HAP-1 (cell line): ENCODE data around the gene CYB561D1.

Experiments
- DNase-seq, 2 experiments: peaks; one replicate each; pipeline ENCODE4 v3.0.0-alpha.2; 2016 to 2020; ENCODE audit warnings: low spot score in 2 of 2
- H3K27me3 ChIP-seq: fragments of 250-450 bp; sonication (Bioruptor Pico); 2 replicates; pipeline ENCODE4 v1.5.1; 2020; ENCODE audit warnings: low read depth, mild to moderate bottlenecking, moderate library complexity
- H3K36me3 ChIP-seq: fragments of 250-450 bp; sonication (Bioruptor Pico); replicated peaks from 2 replicates; pipeline ENCODE4 v1.5.1; 2020; ENCODE audit warnings: mild to moderate bottlenecking
- H3K4me1 ChIP-seq: fragments of 250-450 bp; sonication (Bioruptor Pico); 2 replicates; pipeline ENCODE4 v1.5.1; 2020; ENCODE audit warnings: mild to moderate bottlenecking
- H3K4me3 ChIP-seq: fragments of 250-450 bp; sonication (Bioruptor Pico); 2 replicates; pipeline ENCODE4 v1.5.1; 2020; ENCODE audit warnings: mild to moderate bottlenecking, moderate library complexity
- H3K9me3 ChIP-seq: fragments of 250-450 bp; sonication (Bioruptor Pico); 2 replicates; pipeline ENCODE4 v1.5.1; 2020; ENCODE audit warnings: mild to moderate bottlenecking, moderate library complexity
- in situ Hi-C: fragments of 300-500 bp; cut with MboI; formaldehyde crosslinking; loops from 3 replicates; pipeline ENCODE4 v1.14.3; 2020; ENCODE audit warnings: low sequenced_read_pairs, inconsistent platforms, mixed read lengths

Gene CYB561D1

GRCh38 chr1:109516872-109517271 lies 23.0 kb downstream of the CYB561D1 start:
- H3K4me3 ChIP-seq: no peak overlapping the region
- no peaks in the 10 kb centered on the region for H3K4me1 ChIP-seq
- DNase-seq: no peak
- H3K27me3 ChIP-seq: 0 out of 2 replicates have a peak, but pooled peaks cover 2% of the 10 kb centered on the region
- in situ Hi-C loops: no loop called here
- no peaks in the 10 kb centered on the region for H3K36me3 ChIP-seq
- H3K9me3 ChIP-seq: no peaks in the 10 kb centered on the region

GRCh38 chr1:109517337-109517736 lies 23.4 kb downstream of the CYB561D1 start:
- in situ Hi-C loops: no loop called here
- no peak for DNase-seq
- 0 out of 2 replicates have a peak, but pooled peaks cover 2% of the 10 kb centered on the region for H3K27me3 ChIP-seq
- no peaks in the 10 kb centered on the region for H3K4me1 ChIP-seq
- no peaks in the 10 kb centered on the region for H3K36me3 ChIP-seq
- H3K9me3 ChIP-seq: no peaks in the 10 kb centered on the region
- H3K4me3 ChIP-seq: no peak overlapping the region

- Histone ChIP-seq H3K36me3 (no peaks in the 10 kb centered on the region), H3K9me3 (no peaks in the 10 kb centered on the region), H3K27me3 (no peaks in the 10 kb centered on the region), H3K4me3 (no peak overlapping the region), H3K4me1 (no peaks in the 10 kb centered on the region)
- in situ Hi-C loops: no loop called here
- DNase-seq: no peak
Observed at GRCh38 chr1:109521002-109521951, 27.4 kb downstream of the CYB561D1 start.

DNA sequence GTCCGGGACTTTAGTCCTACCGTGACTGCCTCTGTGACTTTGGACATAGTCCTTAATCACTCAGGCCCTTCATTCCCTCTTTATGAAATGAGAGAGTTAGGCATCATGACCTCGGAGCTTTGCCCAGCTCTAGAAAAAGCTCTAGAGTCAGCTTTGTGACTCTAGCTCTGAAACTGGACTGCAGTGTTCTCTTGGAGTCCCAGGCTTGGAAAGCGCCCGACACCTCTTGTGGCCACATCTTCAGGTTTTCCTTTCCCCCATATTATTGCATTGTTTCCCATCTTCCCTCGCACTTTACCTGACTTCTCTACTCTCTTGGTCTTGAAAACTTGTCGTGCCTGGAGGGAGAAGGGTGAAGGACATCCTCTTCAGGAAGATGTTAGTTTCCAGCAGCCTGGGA lies 28.1 kb downstream of the CYB561D1 start:
- H3K4me3 ChIP-seq: no peak overlapping the region
- 0 out of 2 replicates have a peak, but pooled peaks cover 3% of the 10 kb centered on the region for H3K27me3 ChIP-seq
- DNase-seq: no peak
- H3K4me1 ChIP-seq: no peaks in the 10 kb centered on the region
- H3K9me3 ChIP-seq: no peaks in the 10 kb centered on the region
- no peaks in the 10 kb centered on the region for H3K36me3 ChIP-seq
- in situ Hi-C loops: no loop called here

DNA sequence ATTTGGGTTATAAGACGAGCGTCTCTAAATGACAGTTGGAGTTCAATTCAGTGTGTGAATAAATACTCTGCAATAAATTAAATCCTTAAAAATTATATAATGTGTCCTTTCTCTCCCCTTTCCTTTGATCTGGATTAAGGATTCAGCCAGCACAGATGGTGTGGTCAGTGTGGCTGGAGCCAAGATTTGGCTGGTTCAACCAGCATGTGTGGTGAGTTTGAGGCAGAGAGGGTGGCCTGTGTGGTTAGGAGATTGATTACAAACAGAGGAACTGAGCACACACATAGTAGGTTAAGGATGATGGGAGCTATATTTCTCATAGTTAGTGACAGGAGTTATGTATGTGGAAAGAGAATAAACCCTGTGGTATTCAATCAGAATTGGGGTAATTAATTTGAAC lies 29.8 kb downstream of the CYB561D1 start:
- Histone ChIP-seq H3K4me1 (no peaks in the 10 kb centered on the region), H3K9me3 (no peaks in the 10 kb centered on the region), H3K27me3 (0 out of 2 replicates have a peak, but pooled peaks cover 3% of the 10 kb centered on the region), H3K36me3 (no peaks in the 10 kb centered on the region), H3K4me3 (no peak overlapping the region)
- in situ Hi-C loops: no loop called here
- no peak for DNase-seq

GRCh38 chr1:109527098-109527811 lies 33.4 kb downstream of the CYB561D1 start:
- no peaks in the 10 kb centered on the region for H3K9me3 ChIP-seq
- peaks cover 3% of the 10 kb centered on the region; the same call in 1 of the 2 replicates for H3K4me1 ChIP-seq
- DNase-seq: no peak
- no peaks in the 10 kb centered on the region for H3K36me3 ChIP-seq
- no peak overlapping the region for H3K4me3 ChIP-seq
- in situ Hi-C loops: no loop called here
- 0 out of 2 replicates have a peak, but pooled peaks cover 3% of the 10 kb centered on the region for H3K27me3 ChIP-seq

DNA sequence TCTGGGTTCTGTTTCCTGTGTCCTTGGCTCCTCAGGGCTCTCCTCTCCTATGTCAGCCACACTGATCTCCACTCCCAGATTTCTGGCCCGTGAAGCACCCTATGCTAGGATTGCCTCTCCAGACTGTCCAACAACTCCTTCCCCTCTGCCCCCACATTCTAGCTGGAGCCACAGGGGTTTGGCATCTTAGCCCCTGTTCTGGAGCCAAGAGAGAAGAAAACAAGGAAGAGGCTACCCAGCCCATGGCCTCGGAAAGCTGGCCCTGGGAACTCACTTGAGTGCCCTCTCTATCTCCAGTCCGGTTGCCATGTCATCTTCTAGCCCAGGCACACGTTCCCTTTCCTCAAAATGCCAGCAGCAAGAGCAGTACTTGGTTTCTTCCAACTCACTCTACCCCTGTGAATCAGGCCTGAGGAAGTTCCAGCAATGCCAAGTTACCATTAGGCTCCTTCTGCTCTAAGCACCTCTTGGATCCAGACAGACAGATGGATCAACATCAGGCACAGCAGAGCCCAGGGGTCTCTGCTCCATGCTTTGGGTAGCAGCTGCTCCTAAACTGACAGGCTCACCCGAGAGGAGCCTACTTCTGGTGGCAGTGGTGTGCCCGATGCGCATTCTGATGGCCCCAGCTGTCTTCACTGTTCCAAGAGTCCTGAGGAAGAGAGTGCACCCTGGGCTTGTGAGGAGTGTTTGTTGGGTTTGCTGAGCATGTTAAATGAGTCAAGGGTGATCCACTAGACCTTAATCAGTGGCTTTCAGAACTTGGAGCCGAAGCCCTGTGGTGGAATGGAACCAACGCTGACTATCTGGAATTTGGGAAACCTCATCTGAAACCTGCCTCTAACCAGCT lies 34.2 kb downstream of the CYB561D1 start:
- no peaks in the 10 kb centered on the region for H3K36me3 ChIP-seq
- no peak overlapping the region for H3K4me3 ChIP-seq
- peaks cover 8% of the 10 kb centered on the region for H3K4me1 ChIP-seq
- no peaks in the 10 kb centered on the region for H3K9me3 ChIP-seq
- H3K27me3 ChIP-seq: 0 out of 2 replicates have a peak, but pooled peaks cover 3% of the 10 kb centered on the region
- in situ Hi-C loops: no loop called here
- DNase-seq: no peak

GRCh38 chr1:109528712-109529111 lies 34.8 kb downstream of the CYB561D1 start:
- Histone ChIP-seq H3K4me3 (no peak overlapping the region), H3K36me3 (no peaks in the 10 kb centered on the region)

DNA sequence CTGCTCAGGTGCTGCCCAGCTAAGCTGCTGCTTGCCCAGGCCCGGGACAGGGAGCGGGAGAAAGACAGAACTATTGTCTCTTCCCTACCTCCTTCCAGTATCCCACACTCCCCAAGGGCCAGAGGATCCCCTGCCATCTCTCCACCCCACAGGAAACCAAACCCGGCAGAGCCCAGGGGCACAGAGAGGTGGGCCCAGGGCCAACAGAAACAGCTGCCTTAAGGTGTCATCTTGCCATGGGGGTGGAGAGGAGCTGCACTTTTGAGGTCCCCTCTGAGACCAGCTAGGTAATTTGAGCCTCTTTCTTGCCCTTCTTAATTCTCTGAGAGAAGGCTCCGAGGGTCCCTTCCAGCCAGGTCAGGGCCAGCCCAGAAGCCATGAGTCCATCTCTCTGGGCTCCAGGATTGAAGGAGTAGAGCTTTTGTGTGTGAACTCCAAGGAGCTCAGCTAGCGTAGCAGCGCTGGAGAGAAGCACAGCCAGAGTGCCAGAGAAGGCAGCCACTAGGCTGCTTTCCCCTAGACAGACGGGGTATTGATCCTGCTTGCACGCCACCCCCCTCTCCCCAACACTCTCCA lies 36.1 kb downstream of the CYB561D1 start:
- DNase-seq: no peak
- no peaks in the 10 kb centered on the region for H3K9me3 ChIP-seq
- in situ Hi-C loops: loop anchor here (5.0 to 10.0 kb wide), 2 partner anchors 33 to 265 kb away; no protein-coding TSS in a partner anchor
- no peaks in the 10 kb centered on the region for H3K36me3 ChIP-seq
- H3K4me3 ChIP-seq: no peak overlapping the region
- H3K27me3 ChIP-seq: 0 out of 2 replicates have a peak, but pooled peaks cover 3% of the 10 kb centered on the region
- peaks cover 8% of the 10 kb centered on the region for H3K4me1 ChIP-seq

More at GRCh38 chr1:109528712-109529111, 34.8 kb downstream of the CYB561D1 start:
- Histone ChIP-seq H3K4me1 (peaks cover 8% of the 10 kb centered on the region), H3K27me3 (0 out of 2 replicates have a peak, but pooled peaks cover 3% of the 10 kb centered on the region), H3K9me3 (no peaks in the 10 kb centered on the region)
- in situ Hi-C loops: no loop called here
- no peak for DNase-seq

GRCh38 chr1:109530457-109531087 lies 36.7 kb downstream of the CYB561D1 start:
- H3K4me1 ChIP-seq: peaks cover 8% of the 10 kb centered on the region
- H3K27me3 ChIP-seq: 0 out of 2 replicates have a peak, but pooled peaks cover 3% of the 10 kb centered on the region
- in situ Hi-C loops: loop anchor here (5.0 to 10.0 kb wide), 2 partner anchors 33 to 266 kb away; no protein-coding TSS in a partner anchor
- H3K9me3 ChIP-seq: no peaks in the 10 kb centered on the region
- H3K4me3 ChIP-seq: no peak overlapping the region
- no peak for DNase-seq
- no peaks in the 10 kb centered on the region for H3K36me3 ChIP-seq

DNA sequence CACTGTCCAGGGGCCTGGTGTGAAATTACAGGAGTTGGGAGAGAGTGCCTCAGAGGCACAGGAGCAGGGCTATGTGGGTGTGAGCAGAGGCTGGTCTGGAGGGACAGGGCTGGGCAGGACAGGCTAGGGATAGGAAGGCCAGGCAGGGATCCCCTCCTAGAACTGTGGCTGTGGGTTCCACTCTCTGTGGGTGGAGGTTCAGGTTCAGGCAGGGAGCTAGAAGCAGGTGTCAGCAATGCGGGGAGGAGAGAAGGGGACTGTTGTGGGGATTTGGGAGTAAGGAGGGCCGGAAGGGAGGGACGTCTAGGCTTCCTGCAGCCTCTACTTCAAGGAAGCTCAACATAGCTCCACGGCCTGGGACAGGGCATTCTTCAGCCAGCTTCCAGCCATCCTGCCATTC lies 37.5 kb downstream of the CYB561D1 start:
- H3K9me3 ChIP-seq: no peaks in the 10 kb centered on the region
- in situ Hi-C loops: loop anchor here (5.0 to 10.0 kb wide), 2 partner anchors 34 to 267 kb away; no protein-coding TSS in a partner anchor
- peaks cover 8% of the 10 kb centered on the region for H3K4me1 ChIP-seq
- H3K4me3 ChIP-seq: no peak overlapping the region
- H3K27me3 ChIP-seq: 0 out of 2 replicates have a peak, but pooled peaks cover 3% of the 10 kb centered on the region
- H3K36me3 ChIP-seq: no peaks in the 10 kb centered on the region
- DNase-seq: no peak

DNA sequence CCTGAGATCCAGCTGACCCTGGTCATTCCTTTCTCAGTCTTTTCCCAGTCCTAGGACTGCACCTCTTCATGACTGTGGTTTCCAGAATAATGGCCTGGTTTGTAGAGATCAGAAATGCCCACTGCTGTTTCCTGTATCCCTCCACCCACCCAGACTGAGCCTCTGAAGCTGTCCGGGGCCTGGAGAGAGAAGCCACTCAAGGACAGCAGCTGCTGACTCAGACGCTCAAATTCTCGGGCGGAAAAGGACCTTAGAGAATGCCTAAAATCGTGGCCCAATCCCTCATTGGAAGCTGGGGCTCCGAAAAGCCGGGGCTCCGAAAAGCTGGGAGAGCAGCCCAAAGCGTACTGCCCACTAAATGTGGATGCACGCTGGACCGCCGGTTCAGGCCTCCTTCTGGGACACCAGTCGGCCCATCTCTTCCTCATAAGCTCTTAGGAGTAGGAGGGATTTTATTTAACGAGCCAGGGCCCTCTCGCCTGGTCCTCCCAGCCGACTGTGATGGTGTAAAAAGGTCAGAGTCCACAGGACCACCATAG lies 38.0 kb downstream of the CYB561D1 start:
- H3K4me1 ChIP-seq: peaks cover 8% of the 10 kb centered on the region
- H3K9me3 ChIP-seq: no peaks in the 10 kb centered on the region
- no peak overlapping the region for H3K4me3 ChIP-seq
- in situ Hi-C loops: loop anchor here (5.0 to 10.0 kb wide), 2 partner anchors 35 to 267 kb away; no protein-coding TSS in a partner anchor
- no peak for DNase-seq
- H3K36me3 ChIP-seq: no peaks in the 10 kb centered on the region
- H3K27me3 ChIP-seq: 0 out of 2 replicates have a peak, but pooled peaks cover under 1% of the 10 kb centered on the region
